Panc1 (cell line): Measurements from ENCODE around the gene ZFYVE1. TPM values are rescaled to one million over a fixed set of nuclear protein-coding genes. Genes with fewer than 3 reads are reported as not detected.
"Not testable (repeated sequence)": the region's sequence is repeated elsewhere in the genome, so short reads cannot be mapped to it uniquely, and the experiment has no call there.

ENCODE experiments used
- ATAC-seq: fragments of 200-7000 bp; cut with Tn5 transposase; 2 replicates; pipeline ENCODE4 v1.9.1; 2020; ENCODE audit warnings: mild to moderate bottlenecking, moderate library complexity
- BruUV-seq: library from RNA; stranded (reverse); fragments of 400-500 nt; replicated peaks from 2 replicates; lab custom pipeline; 2021; lab: Mats Ljungman, UMichigan
- CTCF ChIA-PET: fragments of 300-600 bp; sonication (Branson Sonifier 250); formaldehyde crosslinking; loops from one replicate; lab custom pipeline; 2022; ENCODE audit warnings: antibody characterized with exemption; lab: Charles Lee
- POLR2A ChIA-PET: fragments of 300-600 bp; sonication (Branson Sonifier 250); formaldehyde crosslinking; loops from one replicate; lab custom pipeline; 2022; ENCODE audit warnings: antibody characterized with exemption; lab: Charles Lee
- DNase-seq: peaks from one replicate; pipeline ENCODE4 v3.0.0-alpha.2; 2010; ENCODE audit warnings: low read depth, low spot score
- H3K27ac ChIP-seq: 2 replicates; pipeline ENCODE4 v1.5.1; 2011; ENCODE audit warnings: mild to moderate bottlenecking, low read length, inconsistent platforms
- H3K27me3 ChIP-seq: fragments of 200-500 bp; sonication (Bioruptor generic); 2 replicates; pipeline ENCODE4 v1.6.0; 2014; ENCODE audit warnings: low read length, inconsistent platforms; ENCODE audit not compliant: control insufficient read depth, insufficient read depth
- H3K36me3 ChIP-seq: fragments of 200-500 bp; sonication (Bioruptor generic); 2 replicates; pipeline ENCODE4 v1.5.1; 2014; ENCODE audit warnings: inconsistent platforms, mild to moderate bottlenecking, low read length, moderate library complexity; ENCODE audit not compliant: control insufficient read depth, insufficient read depth
- H3K4me1 ChIP-seq: 2 replicates; pipeline ENCODE4 v1.5.1; 2011; ENCODE audit warnings: inconsistent platforms, mild to moderate bottlenecking, low read length, moderate library complexity; ENCODE audit not compliant: control insufficient read depth, insufficient read depth
- H3K4me3 ChIP-seq, 2 experiments: 2 replicates each; pipeline ENCODE4 v1.5.1; 2011 to 2012; ENCODE audit warnings: low read depth in 2 of 2, low read length in 2 of 2, mild to moderate bottlenecking in 2 of 2, inconsistent platforms in 1 of 2, moderate library complexity in 1 of 2
- H3K9me3 ChIP-seq: fragments of 200-500 bp; sonication (Bioruptor generic); 2 replicates; pipeline ENCODE4 v1.5.1; 2014; ENCODE audit warnings: low read depth, mild to moderate bottlenecking, inconsistent platforms, low read length, moderate library complexity; ENCODE audit not compliant: control insufficient read depth, insufficient read depth
- POLR2AphosphoS5 ChIP-seq: IDR thresholded peaks from 2 replicates; pipeline ENCODE4 v1.6.1; 2012; ENCODE audit warnings: mild to moderate bottlenecking, low read depth, low read length, moderate library complexity
- SIN3A ChIP-seq: IDR thresholded peaks from 2 replicates; pipeline ENCODE4 v1.6.1; 2012; ENCODE audit warnings: low read depth, mild to moderate bottlenecking, low read length, moderate library complexity, borderline replicate concordance; ENCODE audit not compliant: insufficient read depth
- TCF7L2 ChIP-seq: IDR thresholded peaks from 2 replicates; pipeline ENCODE4 v1.6.1; 2011; ENCODE audit warnings: mild to moderate bottlenecking, low read depth, low read length, inconsistent platforms
- in situ Hi-C: cut with HindIII; loops from 2 replicates; pipeline ENCODE4 v1.10.0; 2016; ENCODE audit warnings: low sequenced_read_pairs, low pct_unique_long_range_greater_than_20kb
- intact Hi-C: fragments of 100-400 bp; cut with micrococcal nuclease; formaldehyde crosslinking; loops from one replicate; pipeline ENCODE4 v1.10.0; 2022; ENCODE audit not compliant: unreplicated experiment
- total RNA-seq: library from RNA; stranded (reverse); gene quantifications from one replicate; pipeline ENCODE4 v1.2.1, GENCODE V29; 2021; ENCODE audit not compliant: unreplicated experiment
- TF ChIP-seq, protein P1 (sequence below), 2 experiments: IDR thresholded peaks; 2 replicates each; pipeline ENCODE4 v1.6.1; 2011 to 2012; ENCODE audit warnings: low read depth in 2 of 2, control low read depth in 1 of 2, low read length in 1 of 2, mild to moderate bottlenecking in 1 of 2, moderate library complexity in 1 of 2; ENCODE audit not compliant: insufficient read depth in 1 of 2
- TF ChIP-seq, protein P2 (sequence below): fragments of 450-650 bp; IDR thresholded peaks from 2 replicates; pipeline ENCODE4 v1.5.1; 2017; ENCODE audit warnings: mild to moderate bottlenecking

Gene ZFYVE1
- total RNA-seq, 1 experiment from 2014 or later, result 19.8 TPM

DNA sequence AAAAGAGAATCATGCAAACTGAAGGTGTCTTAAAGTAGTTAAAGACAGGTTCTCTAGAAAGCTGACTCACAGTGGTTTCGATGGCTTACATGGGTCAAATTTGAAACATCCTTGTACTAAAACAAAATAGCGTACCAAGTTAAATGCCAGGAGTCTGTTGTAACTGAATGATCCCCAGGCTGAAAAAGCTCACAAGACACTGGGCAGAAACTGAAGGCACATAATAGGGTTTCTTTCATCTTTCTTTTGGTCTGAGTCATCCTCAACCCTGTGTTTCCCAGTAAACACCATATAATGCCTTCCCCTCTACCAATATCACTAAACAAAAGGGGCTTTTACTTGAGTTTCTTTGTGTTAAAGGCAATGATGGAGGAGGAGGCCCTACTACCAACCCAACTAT is 12.8 kb downstream of the ZFYVE1 start:
- DNase-seq (no peak), ATAC-seq (no peak)
- POLR2A ChIA-PET, result no interaction called here
- in situ Hi-C loops, result no loop called here
- Histone ChIP-seq H3K9me3 (no peaks in the 10 kb centered on the region), H3K4me3 (no peak overlapping the region), H3K36me3 (peaks cover 4% of the 10 kb centered on the region), H3K27ac (no peak overlapping the region), H3K27me3 (no peaks in the 10 kb centered on the region), H3K4me1 (0 out of 2 replicates have a peak, but pooled peaks cover 2% of the 10 kb centered on the region)
- intact Hi-C loops, result no loop called here
- CTCF ChIA-PET, result interaction anchor here (0.7 kb wide), 1 partner anchor 1726 kb away, joined by 3 read pairs; no protein-coding TSS in a partner anchor
- no TSS peak for BruUV-seq
- TF ChIP-seq, protein P1, sequence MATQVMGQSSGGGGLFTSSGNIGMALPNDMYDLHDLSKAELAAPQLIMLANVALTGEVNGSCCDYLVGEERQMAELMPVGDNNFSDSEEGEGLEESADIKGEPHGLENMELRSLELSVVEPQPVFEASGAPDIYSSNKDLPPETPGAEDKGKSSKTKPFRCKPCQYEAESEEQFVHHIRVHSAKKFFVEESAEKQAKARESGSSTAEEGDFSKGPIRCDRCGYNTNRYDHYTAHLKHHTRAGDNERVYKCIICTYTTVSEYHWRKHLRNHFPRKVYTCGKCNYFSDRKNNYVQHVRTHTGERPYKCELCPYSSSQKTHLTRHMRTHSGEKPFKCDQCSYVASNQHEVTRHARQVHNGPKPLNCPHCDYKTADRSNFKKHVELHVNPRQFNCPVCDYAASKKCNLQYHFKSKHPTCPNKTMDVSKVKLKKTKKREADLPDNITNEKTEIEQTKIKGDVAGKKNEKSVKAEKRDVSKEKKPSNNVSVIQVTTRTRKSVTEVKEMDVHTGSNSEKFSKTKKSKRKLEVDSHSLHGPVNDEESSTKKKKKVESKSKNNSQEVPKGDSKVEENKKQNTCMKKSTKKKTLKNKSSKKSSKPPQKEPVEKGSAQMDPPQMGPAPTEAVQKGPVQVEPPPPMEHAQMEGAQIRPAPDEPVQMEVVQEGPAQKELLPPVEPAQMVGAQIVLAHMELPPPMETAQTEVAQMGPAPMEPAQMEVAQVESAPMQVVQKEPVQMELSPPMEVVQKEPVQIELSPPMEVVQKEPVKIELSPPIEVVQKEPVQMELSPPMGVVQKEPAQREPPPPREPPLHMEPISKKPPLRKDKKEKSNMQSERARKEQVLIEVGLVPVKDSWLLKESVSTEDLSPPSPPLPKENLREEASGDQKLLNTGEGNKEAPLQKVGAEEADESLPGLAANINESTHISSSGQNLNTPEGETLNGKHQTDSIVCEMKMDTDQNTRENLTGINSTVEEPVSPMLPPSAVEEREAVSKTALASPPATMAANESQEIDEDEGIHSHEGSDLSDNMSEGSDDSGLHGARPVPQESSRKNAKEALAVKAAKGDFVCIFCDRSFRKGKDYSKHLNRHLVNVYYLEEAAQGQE (IDR thresholded peaks at IDR 0.05; ENCODE audit: insufficient read depth in 1 of 2, low read depth in 2 of 2, low read length in 1 of 2), result no peak
- TF ChIP-seq SIN3A (no peak), POLR2AphosphoS5 (no peak), TCF7L2 (no peak)
- TF ChIP-seq, protein P2, sequence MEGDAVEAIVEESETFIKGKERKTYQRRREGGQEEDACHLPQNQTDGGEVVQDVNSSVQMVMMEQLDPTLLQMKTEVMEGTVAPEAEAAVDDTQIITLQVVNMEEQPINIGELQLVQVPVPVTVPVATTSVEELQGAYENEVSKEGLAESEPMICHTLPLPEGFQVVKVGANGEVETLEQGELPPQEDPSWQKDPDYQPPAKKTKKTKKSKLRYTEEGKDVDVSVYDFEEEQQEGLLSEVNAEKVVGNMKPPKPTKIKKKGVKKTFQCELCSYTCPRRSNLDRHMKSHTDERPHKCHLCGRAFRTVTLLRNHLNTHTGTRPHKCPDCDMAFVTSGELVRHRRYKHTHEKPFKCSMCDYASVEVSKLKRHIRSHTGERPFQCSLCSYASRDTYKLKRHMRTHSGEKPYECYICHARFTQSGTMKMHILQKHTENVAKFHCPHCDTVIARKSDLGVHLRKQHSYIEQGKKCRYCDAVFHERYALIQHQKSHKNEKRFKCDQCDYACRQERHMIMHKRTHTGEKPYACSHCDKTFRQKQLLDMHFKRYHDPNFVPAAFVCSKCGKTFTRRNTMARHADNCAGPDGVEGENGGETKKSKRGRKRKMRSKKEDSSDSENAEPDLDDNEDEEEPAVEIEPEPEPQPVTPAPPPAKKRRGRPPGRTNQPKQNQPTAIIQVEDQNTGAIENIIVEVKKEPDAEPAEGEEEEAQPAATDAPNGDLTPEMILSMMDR, result no peak

DNA sequence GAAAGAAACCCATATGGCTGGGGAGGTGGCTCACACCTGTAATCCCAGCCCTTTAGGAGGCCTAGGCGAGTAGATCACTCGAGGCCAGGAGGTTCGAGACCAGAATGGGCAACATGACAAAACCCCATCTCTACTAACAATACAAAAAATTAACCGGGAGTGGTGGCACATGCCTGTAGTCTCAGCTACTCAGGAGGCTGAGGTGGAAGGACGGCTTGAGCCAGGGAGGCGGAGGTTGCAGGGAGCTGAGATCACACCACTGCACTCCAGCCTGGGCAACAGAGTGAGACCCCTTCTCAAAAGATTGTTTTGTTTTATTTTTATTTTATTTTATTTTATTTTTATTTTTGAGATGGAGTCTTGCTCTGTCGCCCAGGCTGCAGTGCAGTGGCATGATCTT is 15.7 kb downstream of the ZFYVE1 start:
- ChIA-PET POLR2A (interaction anchor here (0.7 kb wide), 1 partner anchor 48 kb away, joined by 4 read pairs; no protein-coding TSS in a partner anchor), CTCF (interaction anchor here (0.6 kb wide), 1 partner anchor 90 kb away, joined by 6 read pairs; no protein-coding TSS in a partner anchor)
- BruUV-seq, H3K36me3 ChIP-seq, H3K4me3 ChIP-seq, H3K4me1 ChIP-seq, in situ Hi-C loops, ATAC-seq, intact Hi-C loops, H3K27ac ChIP-seq, H3K9me3 ChIP-seq, H3K27me3 ChIP-seq, DNase-seq: not testable (repeated sequence)

DNA sequence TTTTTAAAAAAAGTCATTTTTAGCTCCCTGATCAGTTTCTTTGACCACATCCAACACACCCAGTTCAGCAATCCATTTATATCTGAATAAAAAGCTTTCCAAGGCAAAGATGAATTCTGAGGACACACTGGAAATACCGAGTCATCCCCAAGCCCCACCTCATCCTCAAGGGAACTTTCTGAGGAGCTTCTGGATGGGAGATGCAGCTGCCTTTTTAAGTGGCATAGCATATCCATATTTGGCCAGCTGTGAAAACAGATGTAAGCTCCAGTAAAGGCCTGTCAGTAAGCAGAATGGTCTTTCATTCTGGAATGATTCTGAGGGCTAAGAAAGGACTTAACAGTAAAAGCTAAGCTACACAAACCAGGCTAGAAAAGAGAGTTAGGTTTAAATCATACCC is 18.4 kb downstream of the ZFYVE1 start:
- H3K36me3 ChIP-seq, result no peaks in the 10 kb centered on the region
- no peaks in the 10 kb centered on the region for H3K27me3 ChIP-seq
- ChIA-PET POLR2A (no interaction called here), CTCF (no interaction called here)
- ATAC-seq (no peak), DNase-seq (no peak)
- TF ChIP-seq TCF7L2 (no peak), POLR2AphosphoS5 (no peak), SIN3A (no peak)
- TF ChIP-seq, protein P2, result no peak
- TF ChIP-seq, protein P1 (IDR thresholded peaks at IDR 0.05; ENCODE audit: insufficient read depth in 1 of 2, low read depth in 2 of 2, low read length in 1 of 2), result no peak
- intact Hi-C loops (no loop called here), in situ Hi-C loops (no loop called here)
- no peak overlapping the region for H3K4me3 ChIP-seq
- TSS peak; percentile 81 for BruUV-seq
- H3K27ac ChIP-seq, result no peak overlapping the region
- no peaks in the 10 kb centered on the region for H3K4me1 ChIP-seq
- H3K9me3 ChIP-seq, result no peaks in the 10 kb centered on the region
